ENCODE results near the gene ID2. TPM values are rescaled to one million over a fixed set of nuclear protein-coding genes. Genes with fewer than 3 reads are reported as not detected.

The ID2 gene
- total and polyA plus RNA-seq, 10 of the 15 experiments (the other 5 are each of a cell fraction or from before 2014, with no cell fraction given) = 39.0 to 613 (median 73.6) TPM

GRCh38 chr2:8652774-8653426 lies 29.0 kb upstream of the ID2 start:
- H2AFZ ChIP-seq (ENCODE audit: control insufficient read depth, low read depth, low read length) = no peak overlapping the region
- ATAC-seq (no peak), FAIRE-seq (no peak), DNase-seq (ENCODE audit: low read depth, low spot score) (no peak)
- RAD21 ChIA-PET (ENCODE audit: unreplicated experiment) = interaction anchor here (0.6 to 1.7 kb wide), 2 partner anchors 29 to 77 kb away, joined by 3 to 4 read pairs; partner anchors contain the start of gene ID2
- 51% methylated on average over 11 of the region's 11 CpGs for WGBS (ENCODE audit: insufficient coverage, insufficient replicate concordance, low lambda C conversion rate, missing lambda C conversion rate)
- POLR2A ChIA-PET = interaction anchor here (1.0 to 1.5 kb wide), 2 partner anchors 27 to 29 kb away, joined by 3 to 7 read pairs; partner anchors contain the start of gene ID2
- in situ Hi-C loops (cut with MboI) (no loop called here), intact Hi-C loops (cut with micrococcal nuclease; ENCODE audit: unreplicated experiment) (no loop called here)
- H3K27me3 ChIP-seq (replicated peaks in 1 of 2; ENCODE audit: control insufficient read depth in 2 of 2, insufficient read depth in 2 of 2, low read length in 1 of 2) = no peaks in the 10 kb centered on the region
- peaks cover 5% of the 10 kb centered on the region for H3K4me1 ChIP-seq (ENCODE audit: control insufficient read depth, insufficient read depth, low read length)
- no peaks in the 10 kb centered on the region for H3K36me3 ChIP-seq (ENCODE audit: control insufficient read depth in 2 of 2, insufficient read depth in 2 of 2, low read length in 1 of 2)
- no peak overlapping the region for H3K9ac ChIP-seq (ENCODE audit: control insufficient read depth, insufficient read depth, low read length)
- no peak overlapping the region for H3K4me2 ChIP-seq (ENCODE audit: control insufficient read depth, insufficient read depth)
- H3K9me3 ChIP-seq (replicated peaks; ENCODE audit: control insufficient read depth, insufficient read depth, low read length) = peaks cover 3% of the 10 kb centered on the region; the same call in 2 of the 3 replicates
- H3K4me3 ChIP-seq = no peak overlapping the region
- CTCF ChIA-PET = interaction anchor here (0.8 kb wide), 1 partner anchor 108 kb away, joined by 3 read pairs; no protein-coding TSS in a partner anchor
- no peaks in the 10 kb centered on the region for H3K79me2 ChIP-seq (ENCODE audit: control insufficient read depth, insufficient read depth, low read length)
- SMC1A ChIA-PET (ENCODE audit: uncharacterized antibody, unreplicated experiment) = interaction anchor here (1.1 kb wide), 1 partner anchor 26 kb away, joined by 3 read pairs; no protein-coding TSS in a partner anchor
- H4K20me1 ChIP-seq (ENCODE audit: control insufficient read depth, insufficient read depth) = no peaks in the 10 kb centered on the region
- no TSS peak for BruUV-seq (replicated peaks)
- TF ChIP-seq ATF7 (IDR thresholded peaks at IDR 0.05; ENCODE audit: low read depth) = no peak
- no peak for TF ChIP-seq ZNF24 (IDR thresholded peaks at IDR 0.05)
- no peak for TF ChIP-seq NFYB (IDR thresholded peaks at IDR 0.05; ENCODE audit: insufficient read depth, low read depth, low read length)
- H3K27ac ChIP-seq (ENCODE audit: control insufficient read depth, insufficient read depth) = no peak overlapping the region

GRCh38 chr2:8653485-8653884 lies 28.4 kb upstream of the ID2 start:
- Histone ChIP-seq H3K4me3 (no peak overlapping the region), H3K9ac (ENCODE audit: control insufficient read depth, insufficient read depth, low read length) (no peak overlapping the region), H3K27me3 (replicated peaks in 1 of 2; ENCODE audit: control insufficient read depth in 2 of 2, insufficient read depth in 2 of 2, low read length in 1 of 2) (no peaks in the 10 kb centered on the region), H3K4me1 (ENCODE audit: control insufficient read depth, insufficient read depth, low read length) (peaks cover 5% of the 10 kb centered on the region), H3K79me2 (ENCODE audit: control insufficient read depth, insufficient read depth, low read length) (no peaks in the 10 kb centered on the region), H4K20me1 (ENCODE audit: control insufficient read depth, insufficient read depth) (no peaks in the 10 kb centered on the region), H3K36me3 (ENCODE audit: control insufficient read depth in 2 of 2, insufficient read depth in 2 of 2, low read length in 1 of 2) (no peaks in the 10 kb centered on the region), H3K27ac (ENCODE audit: control insufficient read depth, insufficient read depth) (no peak overlapping the region), H3K9me3 (replicated peaks; ENCODE audit: control insufficient read depth, insufficient read depth, low read length) (no peaks in the 10 kb centered on the region; the same call in 2 of the 3 replicates), H3K4me2 (ENCODE audit: control insufficient read depth, insufficient read depth) (no peak overlapping the region), H2AFZ (ENCODE audit: control insufficient read depth, low read depth, low read length) (no peak overlapping the region)
- CTCF ChIA-PET = interaction anchor here (0.6 to 0.8 kb wide), 2 partner anchors 109 to 837 kb away, joined by 3 read pairs; no protein-coding TSS in a partner anchor
- no TSS peak for BruUV-seq (replicated peaks)
- TF ChIP-seq STAT3 (IDR thresholded peaks at IDR 0.05; ENCODE audit: low read depth, low read length) (no peak), IKZF2 (IDR thresholded peaks at IDR 0.05) (0 out of 4 replicates have a peak, but pooled peaks have one; percentile 18 to 25), NR2F1 (conservative IDR thresholded peaks at IDR 0.05) (0 out of 2 replicates have a peak, but pooled peaks have one; percentile 44), MEF2B (IDR thresholded peaks at IDR 0.05; ENCODE audit: partially characterized antibody, poor library complexity, severe bottlenecking) (peak; percentile 78), ESRRA (IDR thresholded peaks at IDR 0.05; ENCODE audit: low read length) (no peak), IKZF1 (conservative IDR thresholded peaks at IDR 0.05) (0 out of 2 replicates have a peak, but pooled peaks have one; percentile 14)
- RAD21 ChIA-PET (ENCODE audit: unreplicated experiment) = interaction anchor here (0.6 to 1.7 kb wide), 2 partner anchors 28 to 78 kb away, joined by 3 to 4 read pairs; partner anchors contain the start of gene ID2
- WGBS (ENCODE audit: insufficient coverage, insufficient replicate concordance, low lambda C conversion rate, missing lambda C conversion rate) = 8% methylated on average over 7 of the region's 7 CpGs
- intact Hi-C loops (cut with micrococcal nuclease; ENCODE audit: unreplicated experiment) (no loop called here), in situ Hi-C loops (cut with MboI) (no loop called here)
- DNase-seq (ENCODE audit: low read depth, low spot score) (no peak), FAIRE-seq (no peak), ATAC-seq (peak; percentile 76)
- SMC1A ChIA-PET (ENCODE audit: uncharacterized antibody, unreplicated experiment) = interaction anchor here (1.1 kb wide), 1 partner anchor 25 kb away, joined by 3 read pairs; no protein-coding TSS in a partner anchor
- POLR2A ChIA-PET = interaction anchor here (1.0 to 1.5 kb wide), 2 partner anchors 27 to 28 kb away, joined by 3 to 7 read pairs; partner anchors contain the start of gene ID2

Measured in GM12878 (cell line).